GM19324 (cell line): Measurements from ENCODE around the gene MUC4.
"Not testable (repeated sequence)": the region's sequence is repeated elsewhere in the genome, so short reads cannot be mapped to it uniquely, and the experiment has no call there.

Experiments
- ATAC-seq: cut with Tn5 transposase; IDR thresholded peaks from one replicate; pipeline ENCODE4 v1.9.1; 2021; ENCODE audit warnings: mild to moderate bottlenecking, moderate library complexity; ENCODE audit not compliant: unreplicated experiment, low FRiP score

MUC4 gene

DNA sequence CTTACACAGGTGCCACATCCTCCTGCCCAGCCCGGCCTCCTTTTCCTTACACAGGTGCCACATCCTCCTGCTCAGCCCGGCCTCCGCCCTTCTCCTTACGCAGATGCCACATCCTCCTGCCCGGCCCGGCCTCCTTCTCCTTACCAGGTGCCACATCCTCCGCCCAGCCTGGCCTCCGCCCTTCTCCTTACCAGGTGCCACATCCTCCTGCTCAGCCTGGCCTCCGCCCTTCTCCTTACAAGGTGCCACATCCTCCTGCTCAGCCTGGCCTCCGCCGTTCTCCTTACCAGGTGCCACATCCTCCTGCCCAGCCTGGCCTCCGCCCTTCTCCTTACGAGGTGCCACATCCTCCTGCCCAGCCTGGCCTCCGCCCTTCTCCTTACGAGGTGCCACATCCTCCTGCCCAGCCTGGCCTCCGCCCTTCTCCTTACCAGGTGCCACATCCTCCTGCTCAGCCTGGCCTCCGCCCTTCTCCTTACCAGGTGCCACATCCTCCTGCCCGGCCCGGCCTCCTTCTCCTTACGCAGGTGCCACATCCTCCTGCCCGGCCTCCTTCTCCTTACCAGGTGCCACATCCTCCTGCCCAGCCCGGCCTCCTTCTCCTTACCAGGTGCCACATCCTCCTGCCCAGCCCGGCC lies 4.7 kb upstream of the MUC4 start:
- ATAC-seq = not testable (repeated sequence)

DNA sequence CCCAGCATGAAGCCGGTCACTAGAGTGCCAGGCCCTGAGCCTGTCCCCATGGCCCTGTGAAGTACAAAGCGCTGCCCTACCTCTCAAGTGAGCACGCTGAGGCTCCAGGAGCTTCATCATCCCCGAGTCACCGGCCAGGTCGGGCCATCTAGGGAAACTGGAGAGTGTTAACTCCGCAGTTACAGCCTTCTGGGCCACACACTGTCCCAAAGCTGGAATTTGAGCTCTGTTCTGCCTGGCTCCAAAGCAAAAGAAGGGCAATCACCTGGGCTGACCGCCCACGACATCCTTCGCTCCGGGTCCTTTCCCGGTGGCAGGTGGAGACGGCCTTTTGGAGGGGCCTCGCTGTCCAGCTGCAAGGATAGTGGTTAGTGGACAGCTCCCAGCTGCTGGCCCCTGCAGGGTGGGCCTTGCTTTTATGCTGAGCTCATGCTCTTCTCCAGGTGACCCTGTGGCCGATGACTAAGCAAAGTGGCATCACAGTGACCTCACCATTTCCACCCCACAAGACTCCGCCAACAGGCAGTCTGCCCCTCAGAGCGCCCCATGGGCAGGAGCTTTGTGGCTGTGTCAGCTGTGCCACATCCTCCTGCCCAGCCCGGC lies 3.5 kb upstream of the MUC4 start:
- ATAC-seq = no peak

DNA sequence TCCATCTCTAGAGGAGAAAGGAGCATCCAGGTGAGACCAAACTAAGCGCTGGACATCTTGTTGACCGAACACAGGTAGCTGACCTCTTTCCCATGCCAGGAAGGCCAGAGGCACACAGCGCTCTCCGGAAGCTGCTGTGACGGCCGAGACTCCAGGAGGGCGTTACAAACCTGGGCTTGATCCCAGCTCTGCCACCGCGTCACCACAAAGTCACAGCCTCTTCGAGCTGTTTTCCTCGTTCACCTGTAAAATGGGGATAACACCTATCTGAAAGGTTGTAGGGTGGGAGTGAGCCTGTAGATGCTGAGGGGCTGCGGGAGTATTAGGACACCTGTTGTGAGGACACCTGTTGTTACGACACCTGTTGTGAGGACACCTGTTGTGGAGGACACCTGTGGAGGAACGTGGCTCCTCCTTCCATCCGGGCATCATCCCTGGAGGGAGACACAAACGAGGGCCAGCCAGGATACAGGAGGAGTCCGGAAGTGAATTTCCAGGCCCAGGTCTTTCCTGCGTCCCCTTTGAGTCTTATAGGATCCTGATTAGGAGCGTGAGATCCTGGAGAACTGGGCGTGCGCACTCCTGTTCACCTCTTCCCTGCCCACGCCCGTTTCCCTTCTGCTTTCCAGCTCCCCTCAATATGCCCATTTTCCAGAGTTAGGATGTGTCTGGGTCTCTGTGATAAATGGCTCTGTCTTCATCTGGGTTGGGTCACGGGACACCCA lies 2.3 kb upstream of the MUC4 start:
- no peak for ATAC-seq

DNA sequence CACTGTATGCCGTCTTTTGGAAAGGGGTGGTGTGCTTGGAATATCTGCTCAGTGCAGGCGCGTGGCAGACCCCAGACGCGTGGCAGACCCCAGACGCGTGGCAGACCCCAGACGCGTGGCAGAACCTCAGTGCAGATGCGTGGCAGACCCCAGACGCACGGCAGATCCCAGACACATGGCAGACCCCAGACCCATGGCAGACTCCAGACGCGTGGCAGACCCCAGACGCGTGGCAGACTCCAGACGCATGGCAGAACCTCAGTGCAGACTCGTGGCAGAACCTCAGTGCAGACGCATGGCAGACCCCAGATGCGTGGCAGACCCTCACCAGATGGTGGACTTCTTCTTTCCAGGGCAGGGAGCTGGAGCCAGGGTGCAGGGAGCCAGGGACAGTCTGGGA lies 637 bp upstream of the MUC4 start:
- ATAC-seq = no peak

DNA sequence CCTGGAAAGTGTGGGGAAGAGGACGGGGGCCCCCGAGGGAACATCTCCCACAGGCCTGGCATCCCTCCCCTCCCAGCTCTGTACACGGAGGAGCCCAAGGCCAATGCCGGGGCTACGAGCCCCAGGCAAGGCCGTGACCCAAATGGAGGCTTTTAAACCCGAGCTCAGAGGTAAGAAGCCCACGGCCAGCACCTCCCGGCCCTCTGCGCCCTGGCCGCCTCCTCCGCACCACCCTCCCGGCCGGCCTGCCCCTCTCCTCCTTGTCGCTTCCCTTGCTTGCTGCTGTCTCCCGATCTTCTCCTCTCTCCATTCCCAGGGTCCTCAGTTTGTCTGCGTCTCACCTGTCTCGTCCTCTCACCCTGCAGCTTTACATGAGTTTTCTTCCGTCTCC lies 1.3 kb downstream of the MUC4 start:
- ATAC-seq = no peak

DNA sequence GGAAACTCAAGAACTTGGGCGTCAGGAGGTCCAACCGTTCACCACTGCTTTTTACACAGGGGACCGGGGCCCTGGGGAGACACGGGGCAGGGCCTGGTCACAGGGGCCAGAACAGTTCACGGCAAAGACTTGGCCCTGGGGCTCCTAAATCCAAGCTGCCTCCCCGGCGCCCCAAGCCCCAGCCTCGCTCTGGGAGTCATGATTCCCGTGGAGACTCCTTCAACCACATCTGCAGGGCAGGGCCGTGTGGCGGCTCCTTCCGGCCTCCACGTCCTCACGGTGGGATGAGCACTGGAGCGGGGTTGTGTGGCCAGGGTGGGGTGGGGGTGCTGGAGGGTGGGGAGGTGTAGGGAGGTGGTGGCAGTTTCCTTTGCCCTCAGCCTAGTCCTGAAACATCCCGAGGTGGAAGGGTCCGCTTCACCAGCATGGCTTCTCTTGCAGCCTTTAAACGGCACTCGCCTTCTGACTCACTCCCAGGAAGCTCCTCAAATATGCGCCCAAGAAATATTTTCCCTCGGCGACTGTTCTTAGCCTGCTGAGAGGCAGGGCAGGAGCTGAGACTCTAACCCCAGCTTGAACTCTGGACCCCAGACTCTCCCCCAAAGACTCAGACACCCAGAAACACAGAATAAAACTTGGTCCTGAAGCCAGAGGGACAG lies 1.8 kb downstream of the MUC4 start:
- no peak for ATAC-seq

DNA sequence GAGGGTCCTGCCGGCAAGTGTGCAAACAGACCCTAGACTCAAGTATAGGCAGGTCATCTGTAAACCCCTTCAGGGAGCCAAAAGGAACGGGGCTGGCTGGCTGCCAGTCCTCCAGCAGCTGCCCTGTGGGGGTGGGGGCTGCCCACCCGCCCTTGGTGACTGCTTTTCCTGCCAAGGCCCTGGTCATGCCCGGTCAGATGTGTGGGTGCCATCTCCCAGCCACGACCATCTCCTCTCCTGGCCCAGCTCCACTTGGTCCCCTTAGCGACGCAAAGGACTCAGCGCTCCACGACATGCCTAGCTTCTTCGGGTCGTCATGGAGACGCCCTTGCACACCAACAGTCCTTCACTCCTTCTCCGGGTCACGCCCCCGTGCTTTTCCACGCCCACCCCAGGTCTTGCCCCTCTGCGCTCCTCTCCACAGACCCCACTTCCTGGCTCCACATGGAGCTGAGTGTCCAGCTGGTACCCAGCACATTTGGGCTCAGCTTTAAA lies 2.4 kb downstream of the MUC4 start:
- ATAC-seq = no peak

DNA sequence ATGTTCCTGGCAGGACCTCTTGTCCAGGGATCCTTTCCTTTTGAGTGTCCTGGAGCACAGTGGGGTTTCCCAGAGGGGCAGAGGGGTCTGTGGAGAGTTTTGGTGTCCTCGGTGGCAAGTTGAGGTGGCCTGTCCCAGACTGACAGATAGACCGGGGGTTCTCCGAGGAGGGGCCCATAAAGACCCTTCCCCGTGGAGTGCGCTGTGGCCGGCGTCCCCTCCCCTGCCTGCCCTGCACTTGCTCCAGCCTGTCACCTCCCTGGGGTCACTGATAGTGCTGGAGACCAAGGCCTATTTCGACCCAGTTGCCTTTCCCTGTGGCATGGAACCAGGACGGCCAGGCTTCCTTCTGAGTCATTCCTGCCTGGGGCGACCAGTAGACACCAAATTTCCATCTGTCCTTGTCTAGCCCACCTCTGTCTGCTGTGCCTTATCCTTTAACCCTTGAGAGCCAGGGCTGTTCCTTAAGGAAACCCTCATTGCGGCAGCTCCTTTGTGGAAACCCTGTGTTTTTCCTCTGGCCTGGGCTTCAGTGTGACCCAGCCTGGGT lies 2.9 kb downstream of the MUC4 start:
- no peak for ATAC-seq

DNA sequence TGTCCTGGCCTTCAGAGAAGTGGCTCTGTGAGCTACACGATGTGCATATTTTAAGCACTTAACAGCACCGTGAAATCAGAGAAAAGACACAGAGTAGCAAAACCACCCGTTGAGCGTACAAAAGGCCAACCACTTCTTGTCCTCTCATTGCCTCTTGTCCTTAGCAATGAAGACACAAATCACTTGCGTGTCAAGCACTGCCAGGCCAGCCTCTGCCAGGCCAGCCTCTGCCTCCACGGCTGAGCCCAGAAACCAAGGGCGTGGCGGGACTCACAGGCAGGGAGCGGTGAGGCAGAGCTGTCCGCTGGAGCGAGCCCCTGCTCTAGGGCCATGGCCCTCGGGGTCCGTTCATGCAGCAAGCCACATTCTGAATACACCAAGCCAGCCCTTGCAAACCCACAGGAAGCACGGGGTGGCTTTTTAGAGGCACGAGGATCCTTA lies 4.0 kb downstream of the MUC4 start:
- ATAC-seq = no peak

DNA sequence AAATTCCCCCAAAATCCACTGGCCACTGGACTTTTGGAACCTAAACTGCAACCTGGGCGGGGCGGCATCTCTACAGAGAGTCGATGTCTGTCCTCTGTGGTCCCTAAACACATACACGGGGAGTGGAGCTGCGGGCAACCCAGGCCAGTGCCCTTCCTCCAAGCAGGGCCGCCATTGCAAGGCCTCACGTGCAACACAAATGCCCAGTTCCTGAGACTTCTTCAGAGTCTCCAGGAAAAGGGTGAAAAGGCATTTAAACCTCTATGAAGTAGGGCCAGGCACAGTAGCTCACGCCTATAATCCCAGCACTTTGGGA lies 4.9 kb downstream of the MUC4 start:
- ATAC-seq = no peak

DNA sequence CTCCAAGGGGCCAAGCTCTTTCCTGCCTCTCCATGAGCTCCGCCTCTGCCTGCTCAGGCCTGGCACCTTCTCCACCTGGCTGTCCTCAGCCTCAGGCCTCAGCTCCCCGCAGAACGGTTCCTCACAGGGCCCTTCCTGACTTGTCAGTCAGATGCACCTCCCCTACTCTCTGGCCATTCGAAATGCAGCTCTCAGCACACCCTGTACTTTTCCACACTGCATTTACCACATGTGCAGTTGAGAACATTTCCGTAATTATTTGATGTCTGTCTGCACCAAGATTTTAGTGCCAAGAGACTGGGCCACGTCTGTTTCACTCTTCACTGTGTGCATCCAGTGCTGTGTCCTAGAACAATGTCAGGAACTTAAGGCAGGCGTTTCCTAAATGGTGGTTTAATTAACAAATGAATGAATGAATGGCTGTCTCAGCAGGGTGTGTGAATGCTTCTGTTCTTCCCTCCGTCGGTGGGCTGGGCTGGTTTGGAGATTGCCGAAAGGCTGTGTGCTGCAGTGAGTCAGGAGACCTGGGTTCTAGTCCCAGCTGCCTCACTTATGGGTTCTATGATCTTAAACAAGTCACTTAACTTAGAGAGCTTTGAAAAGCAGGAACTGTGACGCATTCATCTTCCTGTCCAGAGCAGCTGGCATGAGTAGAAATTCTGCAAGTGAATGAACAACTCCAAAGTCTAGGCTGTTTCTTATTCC lies 5.4 kb downstream of the MUC4 start:
- ATAC-seq = no peak

DNA sequence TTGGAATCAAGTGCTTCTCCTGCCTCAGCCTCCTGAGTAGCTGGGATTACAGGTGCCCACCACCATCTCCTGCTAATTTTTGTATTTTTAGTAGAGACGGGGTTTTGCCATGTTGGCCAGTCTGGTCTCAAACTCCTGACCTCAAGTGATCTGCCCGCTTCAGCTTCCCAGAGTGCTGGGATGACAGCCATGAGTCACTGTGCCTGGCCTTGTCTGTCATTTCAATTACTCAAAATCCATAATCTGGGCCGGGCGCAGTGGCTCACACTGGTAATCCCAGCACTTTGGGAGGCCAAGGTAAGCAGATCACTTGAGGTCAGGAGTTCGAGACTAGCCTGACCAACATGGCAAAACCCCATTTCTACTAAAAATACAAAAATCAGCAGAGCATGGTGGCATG lies 6.1 kb downstream of the MUC4 start:
- ATAC-seq = not testable (repeated sequence)

DNA sequence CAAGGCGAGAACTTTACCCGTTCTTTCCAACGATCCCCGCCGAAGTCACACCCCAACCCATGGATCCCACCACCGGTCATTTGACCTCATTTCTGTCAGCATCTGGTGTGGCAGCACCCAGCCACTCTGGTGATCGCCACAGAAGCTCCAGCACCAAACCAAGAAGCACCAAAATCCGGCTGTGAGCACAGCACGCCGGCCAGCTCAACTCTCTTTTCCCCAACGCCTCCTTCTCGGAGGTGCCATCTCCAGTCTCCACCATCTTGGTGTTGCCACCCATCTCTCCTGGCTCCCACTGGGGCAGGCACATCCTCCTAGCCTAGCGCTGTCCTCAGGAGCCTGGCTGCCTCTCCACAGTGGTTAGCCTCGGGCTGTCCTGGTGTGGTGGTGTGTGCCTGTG lies 6.5 kb downstream of the MUC4 start:
- no peak for ATAC-seq

DNA sequence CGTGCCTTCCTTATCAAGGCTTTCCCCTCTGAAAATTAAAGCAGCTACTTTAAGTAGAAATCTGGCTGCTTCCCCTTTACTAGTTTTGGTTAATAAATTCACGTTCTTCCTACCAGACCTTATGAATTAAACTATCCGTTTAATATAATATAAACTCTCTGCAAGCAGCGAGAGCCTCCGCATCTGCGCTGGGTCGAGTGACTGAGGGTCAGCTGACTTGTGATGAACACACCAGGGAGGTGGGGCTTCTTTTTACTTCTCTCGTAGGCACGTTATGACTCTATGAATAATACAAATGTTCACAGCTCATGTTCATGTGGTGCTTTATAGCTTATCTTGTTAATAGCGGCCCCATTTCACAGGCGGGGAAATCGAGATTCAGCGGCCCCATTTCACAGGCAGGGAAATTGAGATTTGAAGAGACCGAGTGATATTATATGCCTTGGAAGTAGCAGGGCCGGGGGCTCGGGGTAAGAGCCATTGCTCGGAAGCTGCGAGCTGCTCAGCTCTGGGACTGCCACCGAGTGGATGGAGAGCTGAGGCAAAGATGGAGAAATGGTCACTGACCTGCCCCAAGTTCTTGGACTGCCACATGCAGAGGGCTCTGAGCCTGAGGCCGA lies 8.3 kb downstream of the MUC4 start:
- no peak for ATAC-seq

DNA sequence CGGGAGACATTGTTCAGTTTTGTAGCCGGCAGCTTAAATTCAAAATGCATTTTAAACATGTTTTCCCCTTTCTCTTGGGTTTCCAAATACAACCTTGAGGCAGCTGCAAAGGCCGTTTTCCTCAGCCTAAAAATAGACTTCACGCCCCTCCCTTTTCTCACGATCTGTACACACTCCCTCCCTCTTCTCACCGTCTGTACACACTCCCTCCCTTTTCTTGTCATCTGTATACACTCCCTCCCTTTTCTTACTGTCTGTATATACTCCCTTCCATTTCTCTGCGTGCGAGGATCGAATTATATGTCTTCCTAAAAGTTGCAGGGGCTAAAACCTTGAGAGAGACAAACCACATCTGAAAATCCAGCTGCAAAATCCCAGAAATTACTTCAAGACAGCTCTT lies 8.9 kb downstream of the MUC4 start:
- no peak for ATAC-seq

DNA sequence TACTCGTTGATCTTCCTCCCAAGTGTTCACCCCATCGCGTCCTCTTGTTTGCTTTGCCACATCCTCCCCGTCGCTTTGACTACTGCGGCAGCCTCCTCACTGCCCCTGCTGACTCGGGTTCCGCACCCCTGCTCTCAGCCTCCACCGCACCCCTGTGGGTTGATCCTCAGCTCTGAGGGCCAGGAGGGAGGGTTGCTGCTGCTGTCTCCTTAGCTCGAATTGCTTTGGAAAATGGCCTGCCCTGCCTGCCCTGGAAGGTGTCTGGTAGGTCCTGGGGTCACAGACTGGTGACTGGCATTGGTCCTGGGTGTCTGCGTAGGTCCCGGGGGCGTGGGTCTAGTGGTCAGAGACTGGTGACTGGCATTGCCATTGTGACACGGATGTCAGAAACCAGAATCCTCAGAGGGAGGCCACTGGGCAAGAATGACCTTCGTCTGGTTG lies 9.4 kb downstream of the MUC4 start:
- no peak for ATAC-seq

DNA sequence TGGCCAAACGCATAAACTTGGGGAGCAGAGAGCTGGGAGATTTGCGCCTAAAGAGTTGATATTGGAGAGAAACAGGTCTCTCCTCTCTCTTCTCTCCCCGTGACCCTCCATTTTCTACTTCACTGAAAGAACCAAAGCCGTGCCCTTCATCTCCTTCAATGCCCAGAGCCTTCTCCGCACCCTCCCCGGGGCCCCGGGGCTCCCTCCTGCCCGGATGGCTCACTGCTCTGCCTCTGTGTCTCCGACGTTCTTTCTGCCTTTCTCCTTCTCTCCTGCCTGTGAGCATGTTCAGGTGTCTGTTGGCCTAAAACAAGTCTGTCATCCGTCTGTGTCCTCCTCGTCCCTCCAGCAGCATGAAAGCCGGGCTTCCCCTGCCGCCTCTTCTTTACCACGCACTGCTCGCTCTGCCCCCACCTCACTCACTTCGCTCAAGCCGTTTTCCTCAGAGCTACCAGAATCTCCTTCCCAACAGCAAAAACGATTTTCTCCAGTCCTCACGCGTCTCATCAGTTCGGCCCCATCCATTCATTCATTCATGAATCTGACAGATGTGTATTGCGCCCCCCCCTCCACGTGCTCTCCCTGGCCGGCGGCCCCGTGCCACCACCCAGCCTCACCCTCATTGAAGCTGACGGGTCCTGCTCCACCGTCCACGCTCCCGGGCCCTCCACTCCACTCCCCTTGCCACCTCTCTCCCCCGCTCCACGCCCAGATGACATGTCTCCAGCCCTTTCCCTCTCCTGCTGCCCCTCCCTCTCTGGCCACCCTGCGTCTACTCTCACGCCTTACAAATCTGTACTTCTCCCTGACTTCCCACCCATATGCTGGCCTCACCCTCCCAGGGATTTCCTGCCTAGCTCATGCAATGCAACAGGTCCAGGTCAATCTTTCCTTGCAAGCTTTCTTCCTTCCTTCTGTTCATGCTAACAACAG lies 10.2 kb downstream of the MUC4 start:
- ATAC-seq = no peak

DNA sequence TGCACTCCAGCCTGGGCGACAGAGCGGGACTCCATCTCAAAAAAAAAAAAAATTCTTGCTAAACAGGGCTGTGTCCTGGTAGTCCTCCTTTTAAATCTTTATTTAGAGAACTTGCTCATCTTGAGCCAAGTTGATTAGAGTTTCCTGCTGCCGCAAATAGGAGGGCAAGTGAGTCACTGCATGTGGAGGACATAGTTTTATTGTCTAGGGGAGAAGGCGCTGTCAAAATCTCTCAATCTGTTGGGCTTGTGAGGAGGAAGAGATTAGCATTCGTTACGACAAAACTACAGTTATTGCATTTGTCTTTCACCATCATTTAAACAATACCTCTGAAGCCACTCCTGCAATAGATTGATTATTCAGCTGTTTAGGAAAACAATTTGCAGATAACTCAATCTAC lies 11.5 kb downstream of the MUC4 start:
- no peak for ATAC-seq

DNA sequence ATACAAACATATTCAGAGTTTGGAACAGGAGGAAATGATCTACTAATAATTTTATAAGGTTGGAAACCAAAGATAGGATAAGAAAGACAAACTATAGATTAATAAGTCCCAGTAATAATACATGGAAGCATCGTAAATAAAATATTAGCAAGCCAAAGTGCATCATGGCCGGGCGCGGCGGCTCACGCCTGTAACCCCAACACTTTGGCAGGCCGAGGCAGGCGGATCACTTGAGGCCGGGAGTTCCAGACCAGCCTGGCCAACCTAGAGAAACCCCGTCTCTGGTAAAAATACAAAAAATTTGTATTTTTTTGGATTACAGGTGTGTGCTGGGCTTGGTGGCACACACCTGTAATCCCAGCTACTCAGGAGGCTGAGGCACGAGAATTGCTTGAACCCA lies 14.9 kb downstream of the MUC4 start:
- ATAC-seq = no peak
